ENCODE measurements around the gene SOX8. TPM values are rescaled to one million over a fixed set of nuclear protein-coding genes. Genes with fewer than 3 reads are reported as not detected.

The SOX8 gene
- total RNA-seq, 4 donors from 2014 or later = 3.0 to 27.7 (median 11.4) TPM

DNA sequence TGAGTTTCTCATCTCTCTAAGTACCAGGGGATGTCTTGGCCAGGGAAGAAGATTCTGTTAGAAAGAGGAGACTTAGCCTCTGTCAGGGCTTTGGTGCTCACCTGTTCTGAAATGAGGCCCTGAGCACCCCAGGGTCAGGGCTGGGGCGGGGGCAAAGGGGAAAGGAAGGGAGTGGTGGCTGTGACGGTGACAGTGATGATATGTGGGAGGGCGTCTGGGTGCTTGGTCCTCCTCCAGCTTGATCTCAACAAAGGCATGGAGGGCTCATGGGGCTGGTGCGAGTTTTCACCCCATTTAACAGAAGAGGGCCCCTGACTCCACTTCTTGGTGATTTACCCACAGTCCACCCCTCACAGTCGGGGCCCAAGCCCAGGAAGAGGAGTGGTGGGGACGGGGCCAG is 15.1 kb downstream of the SOX8 start:
- intact Hi-C loops (cut with DNase I; ENCODE audit: low total_unique reads) = no loop called here
- no peak for DNase-seq (ENCODE audit: low spot score in 2 of 2)
- TF ChIP-seq POLR2A (IDR thresholded peaks at IDR 0.05) = no peak
- no peak for TF ChIP-seq CTCF (IDR thresholded peaks at IDR 0.05)
- WGBS, 2 donors = 57 to 80% methylated on average over 6 of the region's 6 CpGs
- H3K4me3 ChIP-seq (ENCODE audit: low read depth, poor library complexity, severe bottlenecking) = no peak overlapping the region

GRCh38 chr16:997440-998051 is 16.0 kb downstream of the SOX8 start:
- H3K4me3 ChIP-seq (ENCODE audit: low read depth, poor library complexity, severe bottlenecking) = no peak overlapping the region
- 7 to 10% methylated on average over 25 to 32 of the region's 39 CpGs for WGBS, 2 donors
- no peak for TF ChIP-seq POLR2A (IDR thresholded peaks at IDR 0.05)
- TF ChIP-seq CTCF (IDR thresholded peaks at IDR 0.05) = no peak
- intact Hi-C loops (cut with DNase I; ENCODE audit: low total_unique reads) = no loop called here
- no peak for DNase-seq (ENCODE audit: low spot score in 2 of 2)

DNA sequence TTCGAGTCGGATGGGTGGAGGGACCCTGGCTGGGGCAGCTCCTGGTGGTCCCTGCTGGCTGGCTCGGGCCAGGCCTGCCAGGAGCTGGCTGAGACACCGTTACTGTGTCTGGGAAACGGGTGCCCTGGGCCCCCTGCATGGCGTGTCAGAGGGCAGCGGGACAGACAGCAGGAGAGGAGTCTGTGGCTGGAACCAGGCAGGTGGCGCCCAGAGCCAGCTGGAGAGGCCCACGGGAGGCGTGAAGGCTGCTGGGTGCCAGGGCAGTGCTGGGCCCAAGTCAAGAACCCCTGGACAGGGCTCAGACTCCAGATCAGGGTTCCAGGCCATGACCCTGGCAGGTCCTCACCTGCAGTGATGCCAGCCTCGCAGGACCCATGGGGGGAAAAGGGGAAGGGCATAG is 16.6 kb downstream of the SOX8 start:
- WGBS, 2 donors = 53 to 71% methylated on average over 8 to 11 of the region's 11 CpGs
- H3K4me3 ChIP-seq (ENCODE audit: low read depth, poor library complexity, severe bottlenecking) = no peak overlapping the region
- intact Hi-C loops (cut with DNase I; ENCODE audit: low total_unique reads) = no loop called here
- TF ChIP-seq POLR2A (IDR thresholded peaks at IDR 0.05) (no peak), CTCF (IDR thresholded peaks at IDR 0.05) (no peak)
- DNase-seq (ENCODE audit: low spot score in 2 of 2) = no peak

GRCh38 chr16:998615-999014 is 17.0 kb downstream of the SOX8 start:
- TF ChIP-seq CTCF (IDR thresholded peaks at IDR 0.05) (no peak), POLR2A (IDR thresholded peaks at IDR 0.05) (no peak)
- DNase-seq (ENCODE audit: low spot score in 2 of 2) = no peak
- 72 to 78% methylated on average over 11 of the region's 11 CpGs for WGBS, 2 donors
- intact Hi-C loops (cut with DNase I; ENCODE audit: low total_unique reads) = no loop called here
- H3K4me3 ChIP-seq (ENCODE audit: low read depth, poor library complexity, severe bottlenecking) = no peak overlapping the region

DNA sequence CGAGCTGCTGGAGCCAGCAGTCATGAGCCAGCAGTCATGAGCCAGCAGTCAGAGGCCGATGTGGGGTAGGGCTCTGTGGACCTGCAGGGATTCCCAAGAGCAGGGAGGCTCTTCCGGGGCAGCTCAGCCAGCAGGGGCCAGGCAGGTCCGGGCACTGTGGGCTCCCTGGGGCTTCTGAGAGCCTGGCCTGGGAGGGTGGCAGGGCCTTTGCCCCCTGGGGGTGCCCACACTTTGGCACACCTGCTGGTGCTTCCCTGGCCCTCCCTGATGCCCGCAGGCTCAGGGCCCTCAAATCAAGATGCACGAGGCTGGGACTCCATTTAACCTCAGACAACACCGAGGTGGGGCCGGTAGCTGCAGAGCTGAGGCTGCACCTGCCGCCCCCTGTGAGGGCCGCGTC is 18.1 kb downstream of the SOX8 start:
- DNase-seq (ENCODE audit: low spot score in 2 of 2) = no peak
- intact Hi-C loops (cut with DNase I; ENCODE audit: low total_unique reads) = no loop called here
- H3K4me3 ChIP-seq (ENCODE audit: low read depth, poor library complexity, severe bottlenecking) = no peak overlapping the region
- WGBS, 2 donors = 80 to 94% methylated on average over 7 to 10 of the region's 11 CpGs
- TF ChIP-seq POLR2A (IDR thresholded peaks at IDR 0.05) = no peak
- TF ChIP-seq CTCF (IDR thresholded peaks at IDR 0.05) = no peak

- intact Hi-C loops (cut with DNase I; ENCODE audit: low total_unique reads) = no loop called here
- TF ChIP-seq POLR2A (IDR thresholded peaks at IDR 0.05) (no peak), CTCF (IDR thresholded peaks at IDR 0.05) (no peak)
- no peak for DNase-seq (ENCODE audit: low spot score in 2 of 2)
- H3K4me3 ChIP-seq (ENCODE audit: low read depth, poor library complexity, severe bottlenecking) = no peak overlapping the region
- WGBS, 2 donors = 75 to 91% methylated on average over 13 to 14 of the region's 17 CpGs
Observed at GRCh38 chr16:1000608-1001007, 19.0 kb downstream of the SOX8 start.

Measured in lower leg skin (tissue), 4 donors.